NOMO-1 (cell line): ENCODE data around the gene ZNF710.

ENCODE experiments used
- DNase-seq, 2 experiments: peaks; one replicate each; lab custom pipeline; 2025; ENCODE audit not compliant: unreplicated experiment in 2 of 2; lab: John Stamatoyannopoulos, UW

ZNF710 gene

DNA sequence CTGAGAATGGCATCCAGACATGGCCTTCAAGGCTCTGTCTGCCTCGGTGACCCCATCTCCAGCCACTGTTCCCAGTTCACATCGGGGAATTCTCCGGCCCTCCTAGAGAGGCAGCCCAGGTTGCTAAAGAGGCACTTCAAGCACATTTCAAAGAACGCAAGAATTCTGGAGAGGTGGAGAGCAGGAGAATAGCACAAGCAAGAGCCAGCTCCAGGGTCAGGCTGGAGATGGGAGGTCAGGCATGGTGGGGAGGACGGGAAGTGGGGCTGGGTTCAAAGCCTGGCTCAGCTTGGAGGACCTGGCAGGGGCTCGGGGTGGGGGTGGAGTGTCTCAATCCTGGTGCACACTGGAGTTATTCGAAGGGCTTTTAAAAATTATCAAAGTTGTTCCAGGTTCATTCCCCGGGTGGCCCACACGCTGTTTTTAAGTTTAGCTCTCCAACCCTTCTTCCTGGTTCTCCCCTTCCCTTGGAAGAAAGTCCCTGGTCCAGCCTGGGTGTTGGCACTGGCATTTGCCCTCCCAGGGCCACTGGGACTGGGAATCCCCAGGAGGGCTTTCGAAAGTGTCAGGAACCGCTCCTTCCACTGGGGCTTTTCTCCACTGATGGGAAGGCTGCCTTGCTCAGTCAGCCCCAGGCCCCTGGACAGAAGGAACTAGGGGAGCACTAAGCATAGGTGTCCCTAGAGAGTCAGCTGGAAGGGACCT lies 35.8 kb downstream of the ZNF710 start:
- DNase-seq = no peak

DNA sequence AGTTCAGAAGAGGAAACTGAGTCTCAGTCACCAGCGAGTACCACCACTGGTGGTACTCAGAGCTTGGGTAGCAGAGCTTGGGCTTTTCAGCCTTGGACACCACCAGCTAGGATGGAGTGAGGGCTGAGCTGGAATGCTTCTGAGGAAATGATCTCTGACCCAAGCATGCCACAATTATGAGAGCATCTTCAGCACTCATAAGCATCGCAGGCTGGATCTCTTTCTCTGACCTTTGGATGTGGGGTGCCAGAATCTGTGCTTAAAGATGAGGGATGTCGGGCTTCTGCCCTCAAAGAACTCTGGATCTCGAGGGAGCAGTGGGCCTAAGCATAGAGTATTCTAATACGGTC lies 36.4 kb downstream of the ZNF710 start:
- DNase-seq = no peak

DNA sequence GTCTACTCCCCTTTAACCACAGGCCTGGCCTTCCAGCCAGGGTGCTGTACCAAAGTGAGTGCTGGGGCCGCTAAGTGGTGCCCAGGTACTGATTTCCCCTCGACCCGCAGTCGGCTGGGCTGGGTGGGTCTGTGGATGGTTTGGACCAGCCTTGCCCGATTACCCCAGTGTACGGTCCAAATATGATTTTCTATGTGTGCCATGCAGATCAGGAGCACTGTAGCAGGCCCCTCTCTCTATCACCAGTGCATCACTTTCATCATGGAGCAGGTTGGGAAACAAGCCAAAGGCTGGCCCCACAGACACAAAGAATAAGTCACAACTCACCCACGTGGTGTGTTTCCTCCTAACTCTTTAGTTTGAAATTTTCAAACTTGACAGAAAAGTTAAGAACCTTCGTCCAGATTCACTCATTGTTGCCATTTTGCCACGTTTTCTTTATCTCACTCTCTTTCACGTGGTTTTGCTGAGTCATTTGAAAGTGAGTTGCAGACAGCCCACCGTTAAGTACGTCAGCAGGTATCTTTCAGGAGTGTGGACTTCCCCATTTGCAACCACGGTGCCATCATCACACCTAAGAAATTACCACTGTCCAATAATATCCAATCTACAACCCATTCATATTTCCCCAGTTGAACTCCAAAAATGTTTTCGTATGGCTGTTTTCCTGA lies 37.0 kb downstream of the ZNF710 start:
- peak in 1 of 2 experiments; percentile 36 for DNase-seq

DNA sequence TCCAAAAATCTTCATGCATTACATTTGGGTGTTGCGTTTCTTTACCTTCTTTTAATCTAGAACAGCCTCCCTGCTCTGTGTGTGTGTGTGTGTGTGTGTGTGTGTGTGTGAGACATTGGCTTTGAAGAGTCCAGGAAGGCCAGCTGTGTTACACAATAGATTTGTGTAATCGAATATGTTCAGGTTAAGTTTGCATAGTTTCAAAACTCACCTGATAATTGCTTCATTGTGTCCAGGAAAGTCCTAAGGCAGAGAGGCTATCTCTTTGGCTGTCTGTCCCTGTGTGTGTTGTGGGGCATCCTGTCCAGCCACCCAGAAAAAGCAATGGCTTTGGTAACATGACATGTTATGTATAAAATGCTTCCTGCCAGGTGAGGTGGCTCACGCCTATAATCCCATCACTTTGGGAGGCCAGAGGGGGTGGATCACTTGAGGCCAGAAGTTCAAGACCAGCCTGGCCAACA lies 37.5 kb downstream of the ZNF710 start:
- no peak for DNase-seq

DNA sequence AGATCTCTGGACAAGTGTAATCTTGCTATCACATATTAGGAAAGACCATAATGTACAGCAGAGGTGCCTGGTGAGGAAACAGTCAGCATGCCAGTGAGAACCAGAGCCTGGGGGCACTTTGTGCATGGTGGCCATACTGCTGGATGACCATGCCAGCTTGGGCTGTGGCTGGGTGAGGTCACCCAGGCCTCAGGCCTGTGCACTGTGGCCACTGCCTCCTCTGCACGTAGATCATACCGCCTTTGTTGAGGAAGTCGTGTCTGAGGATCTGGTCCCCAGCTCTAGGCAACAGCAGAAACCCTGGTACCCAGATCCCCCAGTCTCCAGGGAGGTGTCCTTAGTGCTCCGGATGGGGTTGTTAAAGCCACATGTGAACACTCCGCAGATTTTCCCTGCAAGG lies 38.9 kb downstream of the ZNF710 start:
- DNase-seq = no peak

DNA sequence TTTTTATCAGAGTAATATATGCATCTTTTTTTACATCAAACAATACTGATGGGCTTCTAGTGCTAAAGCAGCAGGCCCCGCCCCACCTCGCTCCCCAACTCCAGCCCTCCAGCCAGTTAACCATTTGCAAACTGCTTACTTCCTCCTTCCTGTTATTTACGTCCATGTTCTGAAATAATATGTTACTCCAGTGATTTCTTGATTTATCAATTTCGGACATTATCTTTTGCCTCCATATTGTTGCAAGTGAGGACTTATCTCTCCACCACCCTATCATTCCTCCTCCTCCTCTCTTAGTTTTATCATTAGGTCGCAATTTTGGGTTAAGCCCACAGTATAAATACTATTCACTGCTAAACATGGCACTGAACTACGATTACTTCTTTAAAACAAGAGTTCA lies 39.5 kb downstream of the ZNF710 start:
- peak in 1 of 2 experiments; percentile 13 for DNase-seq

DNA sequence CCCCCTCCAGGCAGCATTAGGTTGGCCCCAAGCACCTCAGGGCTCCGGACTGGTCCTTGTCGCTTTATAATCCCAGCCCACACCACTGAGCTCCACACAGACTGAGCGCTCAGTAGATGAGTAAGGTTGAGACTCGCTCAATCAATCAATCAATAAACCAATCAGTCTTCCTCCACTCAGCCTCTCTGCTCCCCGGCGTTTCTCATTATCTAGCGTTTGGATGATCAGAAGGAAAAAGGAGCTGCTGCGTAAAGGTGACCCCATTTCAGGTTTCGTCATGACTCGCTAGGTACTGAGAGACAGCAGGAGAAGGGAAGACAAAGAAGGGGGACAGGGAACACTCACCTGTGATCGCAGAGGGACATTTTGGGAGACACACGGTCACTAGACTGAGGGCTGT lies 41.2 kb downstream of the ZNF710 start:
- no peak for DNase-seq

DNA sequence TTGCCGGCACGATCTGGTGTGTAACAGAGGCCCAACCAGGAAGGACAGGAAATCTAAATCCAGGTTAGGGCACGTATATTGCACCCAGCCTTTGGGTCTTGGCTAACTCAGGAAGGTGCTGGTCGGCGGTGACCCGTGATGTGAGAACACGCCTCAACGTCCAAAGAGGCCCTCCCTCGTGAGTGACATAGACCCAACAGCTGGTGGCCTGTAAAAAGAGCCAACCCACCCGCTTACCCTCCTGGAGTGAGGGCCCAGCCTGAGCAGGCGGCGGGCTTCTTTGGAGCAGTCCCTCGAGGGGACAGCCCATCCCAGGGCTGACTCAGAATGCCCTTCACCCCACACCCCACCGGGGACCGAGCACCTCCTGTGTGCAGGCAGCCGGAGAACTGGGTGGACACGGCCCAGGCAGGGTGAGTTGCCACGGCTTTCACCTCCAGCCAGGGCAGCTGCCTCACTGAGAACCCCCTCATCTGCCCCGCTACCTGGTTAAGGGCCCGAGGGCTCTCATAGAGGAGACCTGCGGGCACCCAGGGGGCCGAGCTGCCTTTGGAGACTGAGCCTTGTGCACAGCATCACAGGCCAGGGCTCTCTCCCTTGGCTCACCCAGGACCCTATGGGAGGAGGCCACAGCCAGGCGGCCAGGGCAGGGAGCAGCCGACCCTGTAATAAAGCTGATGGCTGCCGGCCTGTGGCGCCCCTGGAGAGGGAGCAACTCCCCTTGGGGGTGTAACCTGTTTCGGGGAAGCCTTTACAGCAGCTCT lies 41.8 kb downstream of the ZNF710 start:
- no peak for DNase-seq

DNA sequence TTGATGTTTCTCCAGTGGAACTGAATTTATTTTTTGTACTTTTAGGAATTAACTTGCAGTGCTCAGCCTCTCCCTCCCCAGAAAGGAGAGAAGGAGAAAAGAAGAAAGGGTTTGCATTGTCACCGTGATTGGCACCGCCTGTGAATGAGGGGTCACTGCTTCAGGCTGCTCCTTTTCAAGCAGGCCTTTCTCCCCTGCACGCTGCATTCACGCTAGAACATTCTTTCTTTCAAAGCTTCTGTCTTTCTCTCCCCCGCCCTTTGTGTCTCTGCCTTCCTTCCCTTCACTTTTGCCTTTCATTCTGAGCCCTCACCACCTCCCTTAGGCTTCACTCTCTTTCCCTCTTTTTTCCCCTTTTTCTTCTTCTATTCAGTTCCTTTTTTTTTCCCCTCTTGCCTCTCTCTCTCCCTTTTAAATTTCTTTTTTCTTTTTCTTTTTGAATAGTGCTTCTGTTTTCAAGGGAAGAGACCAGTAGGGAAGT lies 42.4 kb downstream of the ZNF710 start:
- DNase-seq = no peak

DNA sequence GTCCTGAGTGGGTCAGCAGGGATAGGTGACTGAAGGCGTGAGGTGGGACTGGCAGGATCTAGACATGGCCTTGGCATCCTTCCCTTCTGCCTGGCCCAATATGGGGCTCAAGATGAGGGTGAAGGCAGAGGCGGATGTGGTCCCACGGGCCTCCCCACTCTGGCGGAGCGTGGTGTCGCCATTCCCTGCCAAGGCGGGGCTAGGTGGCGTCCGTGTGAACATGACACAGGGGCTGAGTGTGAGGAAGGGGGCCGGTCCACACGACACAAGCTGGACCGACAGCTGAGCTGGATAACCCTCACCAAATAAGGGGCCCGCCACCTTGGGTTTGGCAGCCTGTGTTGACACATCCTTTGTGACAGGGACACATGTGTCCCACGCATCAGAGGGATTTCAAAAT lies 43.1 kb downstream of the ZNF710 start:
- DNase-seq = no peak

DNA sequence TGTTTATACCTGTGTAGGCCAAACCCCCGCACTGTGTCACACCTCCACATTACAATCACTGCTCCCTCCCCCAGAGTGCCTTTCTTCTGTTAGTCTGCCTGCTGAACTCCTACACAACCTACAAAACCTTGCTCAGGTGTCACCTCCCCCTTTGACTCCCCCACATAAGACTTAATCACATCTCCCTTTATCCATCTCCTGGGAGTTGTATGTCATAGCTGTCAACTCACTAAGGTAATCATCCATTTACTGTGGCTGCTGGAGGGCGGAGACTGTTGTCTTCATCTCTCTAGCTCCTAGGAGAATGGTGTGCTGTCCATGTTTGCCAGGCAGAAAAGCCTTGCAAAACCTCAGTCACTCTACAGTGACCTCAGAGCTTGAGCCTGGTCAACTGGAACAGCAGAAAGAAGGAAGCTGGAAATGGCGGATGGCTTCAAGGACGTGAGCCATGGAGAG lies 43.8 kb downstream of the ZNF710 start:
- no peak for DNase-seq

DNA sequence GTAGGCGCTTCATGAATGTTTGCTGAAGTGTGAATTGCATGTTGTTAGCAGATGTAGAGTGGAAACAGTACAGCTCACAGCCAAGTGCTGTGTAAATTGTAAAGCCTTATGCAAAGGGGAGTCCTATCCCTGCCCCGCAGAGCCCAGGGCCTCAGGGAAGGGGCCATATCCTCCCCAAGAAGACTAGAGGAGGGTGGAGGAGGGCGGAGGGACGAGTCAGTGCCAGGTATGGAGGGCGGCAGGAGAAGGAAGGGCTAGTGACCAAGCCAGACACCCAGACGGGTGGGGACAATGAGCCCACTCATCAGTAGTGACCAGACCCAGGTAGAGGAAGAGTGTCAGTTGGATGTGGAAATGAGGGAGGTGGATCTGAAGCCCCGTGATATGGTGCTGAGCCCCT lies 45.2 kb downstream of the ZNF710 start:
- DNase-seq = no peak

DNA sequence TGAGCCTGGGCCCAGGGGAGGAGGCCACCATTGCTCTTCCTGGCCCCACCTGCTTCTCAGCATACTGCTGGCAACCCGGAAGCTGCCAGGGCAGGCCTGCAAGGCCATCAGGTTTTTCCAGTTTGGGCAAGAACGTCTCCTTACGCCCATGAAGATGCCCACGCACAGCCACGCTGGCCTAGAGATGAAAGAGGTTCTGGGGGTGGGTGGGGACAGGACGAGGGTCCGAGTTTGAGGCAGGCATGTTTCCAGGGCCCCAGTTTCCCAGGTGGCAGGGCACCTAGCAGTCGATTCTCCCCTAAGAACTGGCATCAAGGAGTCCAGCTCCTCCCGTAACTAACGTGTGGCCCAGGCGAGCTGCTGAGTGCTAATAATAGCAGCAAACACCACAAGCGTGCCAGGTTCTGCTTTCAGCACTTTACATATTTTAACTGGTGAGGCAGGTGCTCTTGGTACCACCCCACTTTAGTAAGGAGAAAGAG lies 45.8 kb downstream of the ZNF710 start:
- peak in 1 of 2 experiments; percentile 32 for DNase-seq

DNA sequence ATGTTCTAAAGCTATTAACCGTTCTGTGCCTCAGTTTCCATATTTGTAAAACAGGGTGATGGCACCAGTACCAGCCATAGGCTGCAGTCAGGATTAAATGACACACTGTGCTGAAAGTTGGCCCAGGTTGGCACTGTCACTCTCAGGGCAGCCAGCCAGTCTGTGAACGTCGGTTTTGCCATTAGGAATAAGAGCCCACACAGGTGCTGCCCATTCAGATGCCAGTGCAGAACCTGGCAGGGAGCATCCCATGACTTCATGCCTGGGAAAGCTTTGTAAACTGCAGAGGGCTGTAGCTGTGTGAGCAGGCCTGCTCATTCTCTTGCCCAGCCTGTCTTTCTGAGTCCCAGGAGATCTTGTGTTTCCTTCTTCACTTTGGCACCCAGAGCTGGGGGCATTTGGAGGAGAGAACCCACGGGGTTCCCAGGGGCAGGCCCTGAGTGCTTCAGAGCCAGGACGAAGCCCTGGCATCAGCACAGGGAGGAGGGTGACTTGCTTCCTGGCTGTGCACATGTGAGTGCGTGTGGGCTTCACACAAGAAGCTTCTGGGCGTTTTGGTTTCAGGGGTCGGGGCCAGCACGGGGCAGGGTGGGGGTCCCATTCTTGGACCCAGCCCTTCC lies 46.9 kb downstream of the ZNF710 start:
- no peak for DNase-seq

DNA sequence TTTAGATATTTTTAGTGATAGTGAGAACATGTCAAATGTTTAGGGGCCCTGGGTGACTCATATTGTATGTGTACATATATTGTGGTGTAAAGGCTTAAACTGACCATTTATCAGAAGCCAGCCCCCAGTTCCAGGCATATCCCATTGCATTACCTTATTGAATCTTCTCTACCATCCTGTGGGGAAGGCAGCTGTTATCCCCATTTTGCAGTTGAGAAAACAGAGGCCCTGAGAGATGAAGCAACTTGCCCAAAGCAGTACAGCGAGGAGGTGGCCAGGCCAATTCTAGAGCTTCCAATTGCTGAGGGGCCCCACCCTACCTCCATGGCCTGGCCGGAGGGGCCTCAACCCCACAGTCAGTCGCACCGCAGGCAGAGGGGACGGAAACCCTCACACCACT lies 47.9 kb downstream of the ZNF710 start:
- DNase-seq = no peak

DNA sequence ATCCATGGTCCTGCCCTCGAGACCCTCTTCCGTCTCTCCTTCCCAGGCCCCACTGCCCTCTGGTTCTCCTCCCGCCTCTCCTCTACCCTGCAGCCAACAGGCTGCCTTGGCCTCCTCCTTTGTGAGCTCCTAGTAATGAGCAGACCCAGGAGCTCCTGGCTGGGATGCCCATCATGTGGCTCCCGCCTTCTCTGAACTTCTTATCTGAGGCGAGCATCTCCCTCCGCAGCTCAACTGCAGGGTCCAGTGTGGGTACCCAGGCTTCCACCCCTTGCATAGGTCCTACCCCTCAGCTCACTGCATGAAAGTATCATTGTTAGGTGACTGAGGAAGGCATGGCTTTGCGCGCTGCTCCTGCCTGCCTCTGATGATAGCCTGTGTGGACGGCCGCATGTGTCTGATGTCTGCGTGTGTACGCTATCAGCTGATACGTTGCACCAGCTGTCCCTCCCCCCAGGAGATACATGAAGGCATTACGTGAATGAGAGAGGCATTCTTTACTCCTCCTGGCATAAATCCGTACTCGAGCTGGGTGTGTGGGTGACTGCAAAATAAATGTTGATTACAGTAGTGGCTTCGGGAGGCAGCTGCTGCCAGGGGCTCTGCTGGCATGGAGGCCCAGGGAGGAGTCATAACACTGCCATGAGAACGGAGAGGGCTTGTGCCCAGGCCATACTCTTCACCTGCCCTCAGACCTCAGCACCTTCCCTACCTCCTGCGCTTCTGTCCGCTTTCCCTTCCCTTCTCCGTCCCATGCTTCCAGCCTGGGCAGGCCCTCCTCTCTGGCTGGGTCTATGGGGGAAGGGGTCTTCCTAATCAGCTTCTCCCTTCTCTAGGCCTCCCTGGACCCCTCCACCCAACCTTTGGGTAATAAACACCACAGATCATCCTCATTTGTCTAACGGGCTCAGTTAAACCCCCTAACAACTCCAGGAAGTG lies 48.8 kb downstream of the ZNF710 start:
- DNase-seq = no peak

DNA sequence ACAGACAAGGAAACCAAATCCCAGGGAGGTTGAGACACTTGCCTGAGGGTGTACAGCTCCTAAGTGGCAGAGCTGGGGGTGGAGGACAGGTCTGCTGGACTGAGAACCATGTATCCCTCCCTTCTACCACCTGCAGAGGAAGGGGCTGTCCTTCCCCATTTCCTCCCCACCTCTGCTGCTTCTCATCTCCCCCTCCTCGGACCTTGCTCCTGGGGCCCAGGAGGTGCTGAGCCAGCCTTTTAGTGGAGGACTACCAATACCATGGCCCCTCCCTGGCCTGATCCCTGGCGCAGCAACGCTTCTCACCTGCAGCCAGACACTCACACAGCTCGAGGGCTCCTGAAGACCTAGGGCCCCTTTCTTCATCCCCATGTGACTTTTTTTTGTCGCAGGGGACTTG lies 50.8 kb downstream of the ZNF710 start:
- no peak for DNase-seq

DNA sequence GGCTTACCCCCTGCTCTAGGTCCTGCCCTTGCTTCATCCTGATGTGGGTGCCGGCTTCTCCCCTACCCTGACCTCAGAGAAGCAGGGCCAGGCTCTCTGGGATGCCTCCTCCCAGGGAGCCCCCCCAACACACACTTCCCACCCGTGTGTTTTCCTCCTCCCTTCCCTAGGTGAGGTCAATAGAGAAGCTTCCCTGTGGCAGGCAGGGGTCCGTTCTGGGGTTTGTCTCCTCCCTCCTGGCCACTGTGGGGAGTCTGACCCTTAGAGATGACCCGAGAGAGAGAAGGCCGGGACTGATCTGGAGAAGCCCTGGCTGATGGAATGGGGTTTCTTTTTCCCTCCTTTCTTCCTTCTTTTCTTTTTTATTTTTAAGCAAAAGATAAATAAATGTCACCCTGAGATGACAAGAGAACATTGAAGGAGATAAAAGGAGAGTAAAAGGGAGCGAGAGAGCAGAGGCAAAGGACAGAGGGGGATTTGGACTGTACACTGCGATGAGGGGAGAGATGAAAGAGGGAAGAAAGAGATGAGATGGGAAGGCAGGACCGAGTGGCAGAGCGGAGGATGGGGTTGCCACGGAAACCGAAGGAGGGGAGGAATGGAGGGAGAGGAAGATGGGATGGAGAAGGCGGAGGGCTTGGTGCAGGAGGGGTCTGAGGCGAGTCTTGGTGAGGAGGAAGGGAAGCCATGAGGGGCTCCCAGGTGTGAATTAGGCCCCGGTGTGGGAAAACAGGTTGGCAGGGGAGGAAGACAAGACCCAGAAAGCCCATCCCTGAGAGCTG lies 52.8 kb downstream of the ZNF710 start:
- DNase-seq = no peak

DNA sequence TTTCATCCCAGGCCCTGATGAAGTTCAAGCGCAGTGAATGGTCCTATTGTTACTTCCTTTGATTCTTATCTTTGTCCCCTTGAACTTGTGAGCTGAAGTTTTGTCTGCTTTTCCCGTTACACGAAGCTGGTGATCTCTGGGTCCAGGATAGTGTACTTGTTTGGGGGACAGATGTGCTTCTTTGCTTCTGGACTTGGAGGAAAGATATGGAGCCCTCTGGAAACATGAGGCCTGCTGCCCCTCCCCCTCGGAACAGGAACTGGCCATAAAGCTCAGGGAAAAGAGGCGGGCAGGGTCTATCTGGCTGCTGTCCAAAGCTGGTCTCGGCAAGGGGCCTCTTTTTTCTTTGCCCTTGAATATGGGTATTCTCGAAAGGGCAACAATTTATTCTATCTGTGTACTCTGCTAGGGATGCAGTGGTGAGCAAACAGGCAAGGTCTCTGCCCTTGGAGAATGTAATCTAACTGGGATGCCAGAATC lies 53.5 kb downstream of the ZNF710 start:
- DNase-seq = no peak
